Left cardiac atrium (tissue), 4 donors: Measurements from ENCODE around the gene SPATA21. TPM values are rescaled to one million over a fixed set of nuclear protein-coding genes. Genes with fewer than 3 reads are reported as not detected.
"Not testable (repeated sequence)": the region's sequence is repeated elsewhere in the genome, so short reads cannot be mapped to it uniquely, and the experiment has no call there.

Source experiments
- ATAC-seq, 2 donors: fragments of 200-7000 bp; cut with Tn5 transposase; one replicate each; pipeline ENCODE4 v1.9.1; 2020; ENCODE audit warnings: mild to moderate bottlenecking in 2 of 2, moderate library complexity in 2 of 2
- DNase-seq: peaks from one replicate; pipeline ENCODE4 v3.0.0-alpha.2; 2020
- intact Hi-C, 2 donors: fragments of 100-400 bp; cut with DNase I; formaldehyde crosslinking; loops; one replicate each; pipeline versions ENCODE4 v1.14.1 to v1.15.1; 2022 to 2023
- long read RNA-seq: library from polyadenylated mRNA; unstranded; transcript quantifications from one replicate; pipeline ENCODE4 v2.0.0, GENCODE V29; 2021
- total RNA-seq, 2 donors: library from RNA; stranded (reverse); fragmentation: NEBNext Ultra II Directional; extraction: Animal tissue kit (Norgen Biotek cat#: 25700); gene quantifications; one replicate each; pipeline ENCODE4 v1.2.1, GENCODE V29; 2021
- donor health status: DM: no; HTN: yes; CAD: no.
- donor health status: DM: no; HTN: yes; CAD: no; lungs with severe emphysema.
- donor health status: DM: yes; HTN: yes; CAD: no.
- donor health status: Dilated cardiomyopathy.

Gene SPATA21, protein sequence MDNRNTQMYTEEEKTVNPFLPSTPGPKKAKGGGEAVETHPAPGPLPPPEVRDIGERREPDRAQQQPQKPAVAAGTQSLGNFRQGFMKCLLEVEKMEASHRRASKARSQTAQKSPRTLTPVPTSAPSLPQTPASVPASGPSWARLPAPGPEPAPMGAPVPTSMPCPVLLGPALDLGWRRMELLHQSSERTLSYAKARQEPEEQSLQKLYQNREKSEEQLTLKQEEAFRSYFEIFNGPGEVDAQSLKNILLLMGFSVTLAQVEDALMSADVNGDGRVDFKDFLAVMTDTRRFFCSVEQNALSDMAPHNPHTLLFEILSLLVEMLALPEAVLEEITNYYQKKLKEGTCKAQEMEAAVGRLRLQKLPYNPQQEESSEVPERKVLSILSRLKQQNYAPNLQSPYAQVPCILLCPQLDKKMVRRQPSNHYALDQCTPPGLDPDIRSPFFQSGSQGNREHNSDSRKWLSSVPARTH
- not detected for total RNA-seq
- long read RNA-seq, result 0 reads

DNA sequence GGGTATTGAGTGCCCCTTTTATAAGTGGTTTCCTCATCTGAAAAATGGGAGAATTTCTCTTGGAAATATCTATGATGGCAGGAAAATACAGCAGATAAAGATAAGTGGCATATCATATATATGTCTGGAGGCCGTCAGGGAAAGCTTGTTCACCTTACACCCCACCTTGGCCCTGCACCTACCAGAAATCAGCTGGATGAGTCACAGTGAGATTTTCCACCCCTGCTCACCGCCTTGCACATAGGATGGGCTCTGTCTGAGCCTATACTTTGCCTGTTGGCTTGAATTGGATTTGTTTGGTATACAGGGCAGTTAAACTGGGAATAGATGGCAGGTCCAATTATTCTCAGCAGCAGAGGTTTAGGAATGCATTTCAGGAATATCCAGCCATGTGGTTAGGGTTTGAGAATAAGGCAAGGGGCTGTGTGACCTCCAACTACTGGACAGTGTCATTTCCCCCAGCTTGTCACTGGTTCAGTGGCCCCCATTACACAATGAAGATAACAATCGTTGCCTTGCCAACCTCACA is at the start of gene SPATA21:
SPATA21 (minus strand) TSS at position 479 of the 529 bp plus-strand sequence. CDS start 6,053 bp downstream, outside the sequence.
- intact Hi-C loops, result no loop called here
- no peak for DNase-seq
- no peak for ATAC-seq

DNA sequence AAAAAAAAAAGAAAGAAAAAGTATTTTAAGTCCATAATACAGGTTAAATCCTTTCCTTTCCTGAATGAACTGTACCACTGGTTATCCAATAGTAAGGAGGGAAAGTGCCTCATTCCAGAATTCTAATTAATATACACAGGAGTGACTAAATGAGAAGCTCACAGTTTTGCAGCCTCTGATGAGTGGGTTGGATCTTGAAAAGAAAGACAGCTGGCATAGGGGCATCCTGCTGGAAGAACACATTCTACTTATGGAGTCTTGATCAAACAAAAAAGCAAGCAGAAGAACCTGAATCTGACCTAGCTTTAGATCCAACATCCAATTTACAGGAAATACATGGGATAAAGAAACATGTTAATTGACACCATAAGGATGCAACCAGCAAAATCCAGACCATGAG is 49.8 kb upstream of the SPATA21 start:
- DNase-seq, intact Hi-C loops: not testable (repeated sequence)

DNA sequence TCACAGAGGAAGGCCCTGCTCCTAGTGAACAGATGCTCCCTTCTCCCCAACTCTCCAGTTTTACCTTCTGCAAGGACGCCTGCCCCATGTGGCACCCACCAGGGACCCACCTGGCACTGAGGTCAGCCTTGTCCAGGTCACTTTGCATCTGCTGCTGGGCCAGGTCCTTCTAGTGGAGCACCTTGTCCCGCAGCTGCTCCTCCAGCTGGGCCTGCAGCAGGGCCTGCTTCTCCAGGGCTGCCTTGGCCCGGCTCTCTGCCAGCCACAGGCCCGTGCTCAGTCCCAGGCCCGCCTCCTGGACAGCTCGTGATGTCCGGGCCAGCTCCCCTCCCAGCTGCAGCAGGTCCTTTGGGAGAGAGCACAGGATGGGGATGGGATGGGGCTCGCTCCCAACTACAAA is 49.1 kb upstream of the SPATA21 start:
- DNase-seq, intact Hi-C loops, ATAC-seq: not testable (repeated sequence)

More for the DNA sequence above, 49.8 kb upstream of the SPATA21 start:
- ATAC-seq, result not testable (repeated sequence)

DNA sequence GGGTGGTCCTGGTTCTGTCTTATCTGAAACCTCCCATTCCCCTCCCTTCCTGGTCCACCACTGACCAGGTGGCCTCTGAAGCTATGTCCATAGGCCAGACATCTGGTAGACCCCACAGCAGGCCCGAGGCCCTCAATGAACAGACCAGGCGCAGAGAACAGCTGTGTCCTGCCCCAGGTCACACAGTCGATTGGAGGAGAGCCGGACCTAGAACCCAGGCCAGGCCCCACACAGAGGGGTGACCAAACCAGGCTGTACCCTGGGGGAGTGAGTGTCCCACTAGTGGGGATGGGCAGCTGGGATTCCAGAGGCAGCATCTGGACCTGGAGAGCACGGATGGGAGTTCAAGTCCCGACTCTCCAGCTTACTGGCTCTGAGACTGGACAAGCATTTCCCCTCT is 47.7 kb upstream of the SPATA21 start:
- ATAC-seq (no peak), DNase-seq (no peak)
- intact Hi-C loops, result no loop called here

DNA sequence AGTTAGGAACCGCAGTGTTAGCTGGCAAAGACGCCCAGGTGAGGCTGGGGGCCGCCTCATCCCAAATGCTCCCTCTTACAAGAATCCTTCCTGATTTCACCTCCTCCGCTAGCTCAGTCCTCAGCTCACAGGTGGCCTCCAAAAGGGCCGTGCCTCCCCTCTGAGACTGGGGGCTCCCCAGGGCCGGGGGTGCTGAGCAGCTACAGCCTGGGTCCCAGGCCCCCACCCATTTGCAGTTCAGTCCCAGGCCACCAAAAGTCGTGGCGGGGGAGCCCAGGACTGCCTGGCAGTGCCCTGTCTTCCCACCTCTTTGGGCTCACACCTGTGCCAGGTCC is 47.2 kb upstream of the SPATA21 start:
- DNase-seq, result no peak
- intact Hi-C loops, result no loop called here
- ATAC-seq, result no peak

DNA sequence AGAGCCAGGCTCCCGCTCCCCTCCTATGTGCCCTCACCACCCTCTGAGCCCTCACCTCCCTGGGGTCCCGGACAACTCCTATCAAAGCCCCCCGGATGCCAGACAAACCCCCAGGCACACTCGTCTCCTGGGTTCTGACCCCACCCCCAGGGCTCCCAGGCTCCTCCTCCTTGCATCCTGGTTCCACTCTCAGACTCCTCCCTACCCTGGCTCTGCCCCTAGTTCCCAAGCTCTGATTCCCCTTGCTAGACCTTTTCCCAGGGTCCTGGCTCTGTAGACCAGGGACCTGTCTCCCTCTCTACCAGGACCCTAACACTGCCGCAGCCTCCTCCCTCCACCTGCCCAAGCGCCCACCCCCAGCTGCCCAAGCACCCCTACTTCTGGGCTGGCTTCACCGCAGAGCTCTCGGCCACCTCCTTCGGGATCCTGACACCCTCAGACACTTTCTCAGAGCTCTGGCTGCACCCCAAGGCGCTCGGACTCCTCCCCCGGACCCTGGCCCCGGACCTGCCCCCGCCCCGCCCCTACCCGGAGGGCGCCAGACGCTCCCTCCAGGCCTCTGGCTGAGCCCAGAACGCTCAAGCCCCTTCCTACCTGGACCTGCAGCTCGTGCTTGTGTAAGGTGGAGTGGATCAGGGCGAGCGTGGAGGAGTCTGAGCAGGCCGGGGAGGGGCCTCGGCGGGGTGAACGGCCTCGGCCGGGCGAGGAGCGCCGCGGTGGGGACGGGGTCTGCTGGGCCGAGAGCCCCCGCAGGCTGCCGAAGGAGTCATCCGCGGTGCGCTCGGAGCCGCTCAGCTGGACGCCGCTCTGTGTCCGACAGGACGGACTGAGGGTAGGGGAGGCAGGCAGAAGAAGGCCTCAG is 46.6 kb upstream of the SPATA21 start:
- DNase-seq, ATAC-seq, intact Hi-C loops: not testable (repeated sequence)

DNA sequence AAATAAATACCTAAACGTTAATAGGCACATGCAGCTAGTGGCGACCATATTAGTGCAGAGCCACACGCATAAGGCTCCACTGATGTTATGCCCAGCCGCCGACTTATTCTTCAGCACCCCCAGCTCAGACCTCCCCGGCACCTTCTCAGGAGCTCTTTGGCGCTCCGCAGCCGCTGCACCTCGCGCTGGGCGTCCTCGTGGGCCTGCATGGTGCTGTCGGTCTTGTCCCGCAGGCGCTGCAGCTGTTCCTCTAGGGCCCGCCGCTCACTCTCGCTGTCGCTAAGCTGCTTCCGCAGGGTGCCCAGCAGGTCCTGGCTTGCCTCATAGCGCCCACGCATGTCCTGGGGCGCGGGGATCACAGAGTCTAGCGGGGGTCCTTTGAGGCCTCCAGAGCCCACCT is 45.9 kb upstream of the SPATA21 start:
- intact Hi-C loops, DNase-seq: not testable (repeated sequence)
- peak in 1 of 2 donors; percentile 9 for ATAC-seq

DNA sequence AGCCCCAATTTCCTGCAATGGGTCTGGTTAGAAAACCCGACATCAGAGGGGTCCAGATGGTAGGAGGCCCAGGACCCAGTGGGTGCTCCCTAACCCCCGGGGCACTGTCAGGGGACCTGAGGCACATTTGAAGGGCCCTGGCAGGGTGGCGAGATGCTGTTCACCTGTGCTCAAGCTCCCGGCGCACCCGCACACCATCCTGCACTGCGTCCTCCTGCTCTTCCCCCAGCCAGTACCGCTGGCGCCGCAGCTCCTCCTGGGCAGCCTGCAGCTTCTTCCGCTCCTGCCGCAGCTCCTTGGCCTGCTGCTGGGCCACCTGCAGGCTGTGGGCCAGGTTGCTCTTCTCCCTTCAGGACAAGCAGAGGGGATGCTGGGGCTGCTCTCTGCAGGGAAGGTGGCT is 40.9 kb upstream of the SPATA21 start:
- ATAC-seq, result no peak
- intact Hi-C loops, result no loop called here
- no peak for DNase-seq

DNA sequence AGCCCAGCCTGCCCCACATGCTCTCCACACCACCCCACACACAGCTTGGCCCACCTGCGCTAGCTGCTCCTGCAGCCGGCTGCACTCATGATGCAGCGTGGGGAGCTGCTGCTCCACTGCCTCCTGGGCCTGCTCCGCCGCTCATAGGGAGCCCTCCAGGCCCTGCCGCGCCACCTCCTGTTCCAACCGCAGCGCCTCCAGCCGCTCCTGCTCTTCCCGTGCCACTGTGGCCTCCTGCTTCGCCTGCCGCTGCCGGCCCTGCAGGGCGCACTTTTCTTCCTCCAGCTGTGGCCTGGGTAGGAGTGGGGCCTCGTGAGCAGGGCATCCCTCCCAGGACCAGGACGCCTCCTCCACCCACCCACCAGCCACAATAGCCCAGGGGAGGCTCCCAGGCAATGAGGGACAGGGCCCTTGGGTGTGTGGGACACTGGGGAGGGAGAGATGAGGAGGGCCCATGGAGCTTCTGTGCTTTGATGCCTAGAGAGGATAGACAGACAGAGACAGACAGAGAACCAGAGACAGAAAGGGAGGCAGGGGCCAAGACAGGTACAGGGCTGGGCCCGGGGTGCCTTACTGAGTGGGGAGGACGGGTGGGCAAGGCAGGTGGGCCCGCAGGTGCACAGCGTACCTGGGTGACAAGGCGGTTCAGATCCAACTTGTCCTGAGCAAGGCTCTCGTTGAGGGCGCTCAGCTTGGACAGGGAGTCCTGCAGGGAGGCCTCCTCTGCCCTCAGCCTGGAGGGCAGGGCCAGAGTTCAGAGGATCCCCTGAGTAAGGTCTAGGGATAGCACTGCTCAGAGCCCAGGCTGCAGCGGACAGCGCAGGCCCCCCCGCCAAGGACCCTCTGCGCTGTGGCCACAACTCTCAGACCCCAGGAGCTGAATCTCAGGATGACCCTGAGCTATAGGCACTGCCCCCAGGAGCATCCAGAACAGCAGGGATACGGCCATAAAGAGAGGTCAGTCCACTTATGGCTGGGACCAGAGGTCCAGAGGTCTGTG is 38.8 kb upstream of the SPATA21 start:
- ATAC-seq, result peak in 1 of 2 donors; percentile 18
- intact Hi-C loops, DNase-seq: not testable (repeated sequence)

DNA sequence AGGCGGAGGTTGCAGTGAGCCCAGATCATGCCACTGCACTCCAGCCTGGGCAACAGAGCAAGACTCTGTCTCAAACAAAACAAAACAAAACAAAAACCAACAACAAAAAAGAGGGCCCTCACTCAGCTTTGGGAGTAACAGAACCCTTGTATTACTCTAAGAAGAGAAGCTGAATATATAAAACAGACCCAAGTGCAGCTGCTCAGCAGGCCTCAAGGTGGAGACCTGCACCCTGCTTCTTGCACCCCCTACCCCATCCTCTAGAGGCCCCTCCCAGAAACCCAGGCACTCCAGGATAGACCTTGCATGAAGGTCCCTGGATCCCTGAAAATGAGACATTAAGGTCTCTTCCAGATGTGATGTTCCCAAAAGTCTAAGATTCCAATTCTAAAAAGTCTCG is 37.7 kb upstream of the SPATA21 start:
- ATAC-seq, DNase-seq, intact Hi-C loops: not testable (repeated sequence)

DNA sequence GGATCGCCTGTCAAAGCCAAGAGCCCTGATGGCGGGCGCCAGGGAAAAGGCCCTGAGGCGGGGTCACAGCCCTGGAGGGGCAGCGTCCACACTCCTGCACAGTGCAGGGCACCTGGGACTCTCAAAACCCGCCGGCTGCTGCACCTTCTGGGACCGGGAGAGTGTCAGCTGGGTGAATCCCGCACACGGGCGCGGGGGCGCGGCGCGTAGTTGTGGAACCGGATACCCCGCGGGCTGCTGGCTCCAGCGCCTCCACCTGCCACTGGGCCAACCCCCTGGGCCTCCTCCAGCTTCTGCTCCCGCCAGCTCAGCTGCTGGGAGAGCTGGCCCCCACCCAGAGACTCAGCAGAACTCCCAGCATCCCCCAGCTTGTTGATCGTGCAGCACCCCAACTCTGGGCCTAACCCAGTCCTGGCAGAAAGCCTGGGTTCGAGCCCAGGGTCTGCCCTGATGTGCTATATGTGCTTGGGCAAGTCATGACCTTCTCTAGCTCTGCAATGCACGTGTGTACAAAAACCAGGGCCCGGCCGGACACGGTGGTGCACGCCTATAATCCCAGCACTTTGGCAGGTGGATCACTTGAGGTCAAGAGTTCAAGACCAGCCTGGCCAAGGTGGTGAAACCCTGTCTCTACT is 37.1 kb upstream of the SPATA21 start:
- ATAC-seq, result no peak
- intact Hi-C loops, result no loop called here
- DNase-seq, result no peak

DNA sequence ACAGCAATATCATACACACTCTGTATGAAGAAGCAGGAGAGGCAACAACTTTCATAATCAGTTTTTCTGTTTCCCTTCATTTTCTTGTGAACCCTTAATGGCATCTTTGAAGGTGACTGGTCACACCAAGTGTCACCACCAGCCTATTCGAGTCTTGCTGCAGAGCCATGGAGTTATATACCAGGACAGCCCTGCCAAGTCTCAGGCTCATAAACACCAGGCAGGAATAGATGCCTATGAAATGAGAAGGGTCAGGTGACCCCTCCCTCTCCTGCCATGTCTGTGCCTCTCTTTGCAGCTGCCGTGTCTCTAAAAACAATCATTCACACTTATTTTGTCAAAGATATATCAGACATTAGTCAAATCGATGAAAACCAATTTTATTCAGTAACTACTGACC is 31.3 kb upstream of the SPATA21 start:
- intact Hi-C loops, result no loop called here
- no peak for DNase-seq
- ATAC-seq, result no peak

DNA sequence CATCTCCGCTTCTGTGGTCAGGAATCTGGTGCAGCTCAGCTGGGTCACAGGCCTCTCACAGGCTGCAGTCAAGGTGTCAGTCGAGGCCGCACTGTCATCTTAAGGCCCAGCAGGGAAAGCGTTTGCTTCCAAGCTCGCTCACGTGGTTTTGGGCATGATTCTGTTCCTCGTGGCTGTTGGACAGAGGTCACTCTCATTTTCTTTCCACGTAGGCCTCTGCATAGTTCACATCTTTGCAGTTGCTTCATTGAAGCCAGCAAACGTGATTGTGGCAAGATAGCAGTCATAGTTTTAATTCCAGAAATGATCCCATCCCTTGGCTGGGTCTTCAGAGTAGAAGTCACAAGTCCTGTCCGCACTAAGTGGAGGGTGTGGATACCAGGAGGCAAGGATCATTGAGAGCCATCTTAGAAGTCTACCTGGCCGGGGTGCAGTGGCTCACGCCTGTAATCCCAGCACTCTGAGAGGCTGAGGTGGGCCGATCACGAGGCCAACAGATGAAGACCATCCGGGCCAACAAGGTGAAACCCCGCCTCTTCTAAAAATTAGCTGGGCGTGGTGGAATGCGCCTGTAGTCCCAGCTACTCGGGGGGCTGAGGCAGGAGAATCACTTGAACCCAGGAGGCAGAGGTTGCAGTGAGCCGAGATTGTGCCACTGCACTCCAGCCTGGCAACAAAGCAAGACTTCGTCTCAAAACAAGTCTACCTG is 27.8 kb upstream of the SPATA21 start:
- intact Hi-C loops, result no loop called here
- no peak for DNase-seq
- ATAC-seq, result no peak

DNA sequence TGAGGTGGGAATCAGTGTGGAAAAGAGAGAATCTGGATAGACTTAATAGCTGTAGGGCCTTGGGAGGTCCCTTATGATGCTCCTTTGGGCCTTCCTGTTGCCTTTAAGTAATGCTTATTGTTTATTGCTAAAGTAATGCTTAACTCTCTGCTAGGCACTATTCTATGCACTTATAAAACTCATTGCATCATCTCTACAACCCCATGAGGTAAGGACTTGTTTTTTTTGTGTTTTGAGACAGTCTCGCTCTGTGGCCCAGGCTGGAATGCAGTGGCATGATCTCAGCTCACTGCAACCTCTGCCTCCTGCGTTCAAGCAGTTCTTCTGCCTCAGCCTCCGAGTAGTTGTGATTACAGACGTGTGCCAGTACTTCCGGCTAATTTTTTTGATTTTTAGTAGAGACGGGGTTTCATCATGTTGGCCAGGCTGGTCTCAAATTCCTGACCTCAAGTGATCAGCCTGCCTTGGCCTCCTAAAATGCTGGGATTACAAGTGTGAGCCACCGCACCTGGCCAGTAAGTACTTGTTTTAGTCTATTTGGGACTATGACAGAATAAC is 25.6 kb upstream of the SPATA21 start:
- DNase-seq (no peak), ATAC-seq (no peak)
- intact Hi-C loops, result no loop called here

DNA sequence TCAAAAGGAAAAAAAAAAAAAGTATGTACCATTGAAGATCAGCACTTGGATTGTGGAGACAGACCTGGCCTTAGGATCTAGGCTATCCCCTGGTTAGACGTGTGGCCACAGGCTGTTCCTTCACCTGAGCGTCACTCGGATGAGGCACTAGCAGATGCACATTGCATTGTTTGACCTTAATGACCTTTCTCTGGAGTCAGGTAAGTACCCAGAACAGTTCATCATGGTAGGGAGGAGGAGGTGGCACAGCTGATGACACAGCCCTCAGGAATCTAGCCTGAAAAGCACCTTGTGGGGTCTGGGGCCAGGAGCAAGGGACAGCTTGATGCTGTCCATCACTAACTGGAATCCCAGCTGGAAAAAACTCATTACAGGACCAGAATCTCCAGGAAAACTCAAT is 24.5 kb upstream of the SPATA21 start:
- no peak for DNase-seq
- ATAC-seq, result no peak
- intact Hi-C loops, result no loop called here

DNA sequence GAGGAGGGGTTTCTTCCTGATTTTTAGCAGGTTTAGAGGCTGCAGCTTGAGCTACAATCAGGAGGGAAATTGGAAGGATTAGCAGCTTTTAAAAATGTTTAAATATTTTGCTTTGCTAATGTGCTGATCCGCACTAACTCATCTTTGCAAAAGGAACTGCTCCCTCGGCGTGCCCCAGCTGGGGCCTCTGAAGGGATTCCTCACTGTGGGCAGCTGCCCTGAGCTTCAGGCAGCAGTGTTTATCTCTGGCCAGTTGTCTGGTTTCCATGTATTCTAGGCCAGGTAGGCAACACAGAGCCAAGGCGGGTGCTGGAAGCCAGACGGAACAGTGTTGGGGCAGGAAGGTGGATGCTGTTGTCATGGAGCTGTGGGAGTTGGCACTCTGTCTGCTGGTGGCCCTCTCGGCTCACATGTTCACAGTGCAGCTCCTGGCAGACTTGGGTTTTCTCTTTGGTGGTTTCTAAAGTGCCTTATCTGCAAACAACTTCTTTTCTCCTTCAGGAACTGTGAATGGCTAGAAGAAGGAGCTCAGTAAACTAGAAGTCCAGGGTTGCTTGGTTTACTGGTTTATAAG is 22.2 kb upstream of the SPATA21 start:
- no peak for DNase-seq
- no peak for ATAC-seq
- intact Hi-C loops, result no loop called here

DNA sequence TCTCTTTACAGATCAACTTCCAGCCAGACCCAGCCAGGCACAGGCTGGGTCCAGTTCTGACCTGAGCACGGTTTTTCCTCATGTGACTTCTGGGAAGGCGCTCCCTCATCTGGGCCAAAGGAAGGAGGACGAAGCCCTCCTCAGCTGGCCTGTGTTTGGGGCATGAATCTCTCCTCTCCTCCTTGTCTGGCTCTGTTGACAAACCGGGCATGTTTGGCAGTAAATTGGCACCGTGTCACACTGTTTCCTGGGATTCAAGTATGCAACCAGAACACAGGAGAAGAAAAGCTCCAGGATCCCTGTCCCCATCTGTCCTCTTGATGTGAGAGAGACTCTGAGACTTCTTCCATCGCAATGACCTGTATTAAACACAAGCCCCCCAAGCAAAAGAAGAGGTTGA is 21.6 kb upstream of the SPATA21 start:
- ATAC-seq, result peak in 1 of 2 donors; percentile 23
- intact Hi-C loops, result no loop called here
- no peak for DNase-seq
